Measurements from ENCODE around the gene NUP85. TPM values are rescaled to one million over a fixed set of nuclear protein-coding genes. Genes with fewer than 3 reads are reported as not detected.

Gene NUP85
- total and polyA plus RNA-seq, 4 donors: 40.4 to 69.5 (median 46.1) TPM

DNA sequence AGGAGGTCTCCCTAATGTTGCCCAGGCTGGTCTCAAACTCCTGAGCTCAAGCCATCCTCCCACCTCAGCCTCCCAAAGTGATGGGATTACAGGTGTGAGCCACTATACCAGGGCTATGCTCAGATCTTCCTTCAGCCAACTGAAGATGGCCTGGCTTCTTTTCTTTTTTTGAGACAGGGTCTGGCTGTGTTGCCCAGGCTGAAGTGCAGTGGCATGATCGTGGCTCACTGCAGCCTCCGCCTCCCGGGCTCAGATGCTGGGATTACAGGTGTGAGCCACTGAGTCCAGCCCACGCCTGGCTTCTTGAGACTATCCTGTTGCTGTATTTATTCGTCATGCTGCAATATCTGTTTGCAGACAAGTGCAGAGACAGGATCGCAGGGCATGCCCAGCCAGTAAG is 79.6 kb downstream of the NUP85 start:
- peaks cover 0 to 11% (median 2%) of the 10 kb centered on the region in 4 donors for H3K36me3 ChIP-seq (ENCODE audit: control insufficient read depth in 4 of 4, insufficient read depth in 4 of 4, low read length in 4 of 4)
- TF ChIP-seq, protein P1, sequence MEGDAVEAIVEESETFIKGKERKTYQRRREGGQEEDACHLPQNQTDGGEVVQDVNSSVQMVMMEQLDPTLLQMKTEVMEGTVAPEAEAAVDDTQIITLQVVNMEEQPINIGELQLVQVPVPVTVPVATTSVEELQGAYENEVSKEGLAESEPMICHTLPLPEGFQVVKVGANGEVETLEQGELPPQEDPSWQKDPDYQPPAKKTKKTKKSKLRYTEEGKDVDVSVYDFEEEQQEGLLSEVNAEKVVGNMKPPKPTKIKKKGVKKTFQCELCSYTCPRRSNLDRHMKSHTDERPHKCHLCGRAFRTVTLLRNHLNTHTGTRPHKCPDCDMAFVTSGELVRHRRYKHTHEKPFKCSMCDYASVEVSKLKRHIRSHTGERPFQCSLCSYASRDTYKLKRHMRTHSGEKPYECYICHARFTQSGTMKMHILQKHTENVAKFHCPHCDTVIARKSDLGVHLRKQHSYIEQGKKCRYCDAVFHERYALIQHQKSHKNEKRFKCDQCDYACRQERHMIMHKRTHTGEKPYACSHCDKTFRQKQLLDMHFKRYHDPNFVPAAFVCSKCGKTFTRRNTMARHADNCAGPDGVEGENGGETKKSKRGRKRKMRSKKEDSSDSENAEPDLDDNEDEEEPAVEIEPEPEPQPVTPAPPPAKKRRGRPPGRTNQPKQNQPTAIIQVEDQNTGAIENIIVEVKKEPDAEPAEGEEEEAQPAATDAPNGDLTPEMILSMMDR (IDR thresholded peaks at IDR 0.05; ENCODE audit: control extremely low read depth, extremely low read depth): no peak
- no peak for ATAC-seq (ENCODE audit: insufficient read depth, low FRiP score)
- peaks cover 0 to 8% (median 0%) of the 10 kb centered on the region in 5 donors for H3K4me1 ChIP-seq (ENCODE audit: control insufficient read depth in 5 of 5, insufficient read depth in 5 of 5, low read length in 5 of 5)
- H3K27me3 ChIP-seq (ENCODE audit: control insufficient read depth in 3 of 3, insufficient read depth in 3 of 3, low read length in 2 of 3): no peaks in the 10 kb centered on the region
- no peaks in the 10 kb centered on the region for H3K9me3 ChIP-seq (ENCODE audit: control insufficient read depth in 4 of 4, insufficient read depth in 3 of 4, low read length in 3 of 4)
- WGBS, 2 donors: 84 to 98% methylated on average over 6 of the region's 6 CpGs
- no peak overlapping the region for H3K9ac ChIP-seq (ENCODE audit: insufficient read depth in 1 of 2, low read length in 2 of 2)
- no peak overlapping the region for H3K4me3 ChIP-seq
- no peak overlapping the region for H3K27ac ChIP-seq (ENCODE audit: low read depth in 1 of 2, low read length in 1 of 2)
- DNase-seq: no peak

Other genes starting within 250 kb of the NUP85 start
- 10 to 100 TPM; 34.8 to 42.1 TPM for gene HID1, start 232.9 kb upstream of the NUP85 start, total RNA-seq
- gene HID1, start 232.9 kb upstream of the NUP85 start, polyA plus RNA-seq: 10 to 100 TPM; 15.2 to 23.7 TPM
- 10 to 100 TPM; 11.5 to 19.0 TPM for gene CDR2L, start 218.0 kb upstream of the NUP85 start, total RNA-seq
- gene CDR2L, start 218.0 kb upstream of the NUP85 start, polyA plus RNA-seq: 10 to 100 TPM in 1 of 2 donors, 1 to 10 TPM in 1; 8.5 to 10.9 TPM
- gene MRPL58, start 193.0 kb upstream of the NUP85 start, total RNA-seq: 10 to 100 TPM; 14.7 to 33.1 TPM
- 10 to 100 TPM; 38.3 to 55.5 TPM for gene MRPL58, start 193.0 kb upstream of the NUP85 start, polyA plus RNA-seq
- gene ATP5PD, start 158.7 kb upstream of the NUP85 start, total RNA-seq: 100 to 1,000 TPM; 110 to 238 TPM
- 100 to 1,000 TPM; 277 to 736 TPM for gene ATP5PD, start 158.7 kb upstream of the NUP85 start, polyA plus RNA-seq
- 10 to 100 TPM; 21.0 to 22.3 TPM for gene KCTD2, start 158.5 kb upstream of the NUP85 start, total RNA-seq
- 10 to 100 TPM; 15.1 to 17.8 TPM for gene KCTD2, start 158.5 kb upstream of the NUP85 start, polyA plus RNA-seq
- 10 to 100 TPM; 36.7 to 74.0 TPM for gene SLC16A5, start 117.7 kb upstream of the NUP85 start, total RNA-seq
- gene SLC16A5, start 117.7 kb upstream of the NUP85 start, polyA plus RNA-seq: 10 to 100 TPM; 27.9 to 48.0 TPM
- 10 to 100 TPM in 1 of 2 donors, 1 to 10 TPM in 1; 8.1 to 19.2 TPM for gene ARMC7, start 95.7 kb upstream of the NUP85 start, total RNA-seq
- gene ARMC7, start 95.7 kb upstream of the NUP85 start, polyA plus RNA-seq: 10 to 100 TPM; 10.2 to 13.5 TPM
- 10 to 100 TPM; 64.4 to 75.3 TPM for gene NT5C, start 73.9 kb upstream of the NUP85 start, total RNA-seq
- gene NT5C, start 73.9 kb upstream of the NUP85 start, polyA plus RNA-seq: 10 to 100 TPM; 81.2 to 96.3 TPM
- gene JPT1, start 51.2 kb upstream of the NUP85 start, total RNA-seq: 10 to 100 TPM; 35.1 to 60.7 TPM
- gene JPT1, start 51.2 kb upstream of the NUP85 start, polyA plus RNA-seq: 100 to 1,000 TPM; 134 to 140 TPM
- gene SUMO2, start 22.7 kb upstream of the NUP85 start, total RNA-seq: 100 to 1,000 TPM in 1 of 2 donors, 10 to 100 TPM in 1; 89.9 to 242 TPM
- gene SUMO2, start 22.7 kb upstream of the NUP85 start, polyA plus RNA-seq: 10 to 100 TPM; 53.6 to 88.9 TPM
- gene GGA3, start 55.9 kb downstream of the NUP85 start, total RNA-seq: 10 to 100 TPM; 22.8 to 42.4 TPM
- gene GGA3, start 55.9 kb downstream of the NUP85 start, polyA plus RNA-seq: 10 to 100 TPM; 26.4 to 35.9 TPM
- gene MRPS7, start 56.2 kb downstream of the NUP85 start, total RNA-seq: 10 to 100 TPM; 40.0 to 54.6 TPM
- 10 to 100 TPM; 46.9 to 61.7 TPM for gene MRPS7, start 56.2 kb downstream of the NUP85 start, polyA plus RNA-seq
- 10 to 100 TPM in 1 of 2 donors, 1 to 10 TPM in 1; 9.7 to 32.8 TPM for gene MIF4GD, start 65.6 kb downstream of the NUP85 start, total RNA-seq
- 10 to 100 TPM; 13.2 to 34.8 TPM for gene MIF4GD, start 65.6 kb downstream of the NUP85 start, polyA plus RNA-seq
- 10 to 100 TPM in 1 of 2 donors, 1 to 10 TPM in 1; 9.8 to 27.4 TPM for gene SLC25A19, start 83.8 kb downstream of the NUP85 start, total RNA-seq
- gene SLC25A19, start 83.8 kb downstream of the NUP85 start, polyA plus RNA-seq: 10 to 100 TPM; 22.2 to 25.7 TPM
- gene GRB2, start 200.0 kb downstream of the NUP85 start, total RNA-seq: 100 to 1,000 TPM in 1 of 2 donors, 10 to 100 TPM in 1; 77.1 to 151 TPM
- 100 to 1,000 TPM in 1 of 2 donors, 10 to 100 TPM in 1; 51.0 to 198 TPM for gene GRB2, start 200.0 kb downstream of the NUP85 start, polyA plus RNA-seq

All from lung (tissue), 12 donors.